HG03196 (cell line): ENCODE results near the gene ZNF618.
"Not testable (repeated sequence)": the region's sequence is repeated elsewhere in the genome, so short reads cannot be mapped to it uniquely, and the experiment has no call there.

ENCODE experiments used
- ATAC-seq: cut with Tn5 transposase; IDR thresholded peaks from one replicate; pipeline ENCODE4 v1.9.1; 2021; ENCODE audit not compliant: unreplicated experiment

ZNF618 gene

DNA sequence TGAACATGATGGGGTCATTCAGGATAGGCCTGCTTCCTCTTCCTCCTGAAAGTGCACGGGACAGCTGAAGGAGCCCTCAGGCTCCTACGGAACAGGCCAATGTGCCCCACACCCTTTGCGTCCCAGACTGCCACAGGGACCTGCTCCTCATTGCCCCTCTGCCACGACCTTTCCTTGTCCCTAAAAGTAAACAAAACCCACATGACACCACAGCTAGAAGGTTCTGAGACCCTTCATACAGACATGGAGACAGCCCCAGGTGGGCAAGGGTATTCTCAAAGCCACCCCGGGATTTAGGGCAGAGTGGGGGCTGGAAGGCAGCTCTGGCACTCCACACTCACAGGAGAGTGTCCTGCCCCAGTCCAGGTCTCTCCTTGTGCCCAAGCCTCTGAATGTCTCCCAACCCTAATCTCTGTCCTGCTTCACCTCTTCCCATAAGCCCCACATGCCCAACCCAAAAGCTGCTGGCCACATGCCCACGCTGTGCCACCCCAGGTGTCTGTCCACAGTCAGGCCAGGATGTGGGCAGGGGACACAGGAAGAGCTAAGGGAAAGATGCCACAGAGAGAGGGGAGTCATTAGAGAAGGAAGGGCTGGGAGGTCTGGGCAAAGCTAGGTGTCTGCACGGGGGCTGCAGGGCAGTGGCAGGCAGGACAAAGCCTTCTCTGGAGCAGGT, 201.2 kb downstream of the ZNF618 start:
- no peak for ATAC-seq

DNA sequence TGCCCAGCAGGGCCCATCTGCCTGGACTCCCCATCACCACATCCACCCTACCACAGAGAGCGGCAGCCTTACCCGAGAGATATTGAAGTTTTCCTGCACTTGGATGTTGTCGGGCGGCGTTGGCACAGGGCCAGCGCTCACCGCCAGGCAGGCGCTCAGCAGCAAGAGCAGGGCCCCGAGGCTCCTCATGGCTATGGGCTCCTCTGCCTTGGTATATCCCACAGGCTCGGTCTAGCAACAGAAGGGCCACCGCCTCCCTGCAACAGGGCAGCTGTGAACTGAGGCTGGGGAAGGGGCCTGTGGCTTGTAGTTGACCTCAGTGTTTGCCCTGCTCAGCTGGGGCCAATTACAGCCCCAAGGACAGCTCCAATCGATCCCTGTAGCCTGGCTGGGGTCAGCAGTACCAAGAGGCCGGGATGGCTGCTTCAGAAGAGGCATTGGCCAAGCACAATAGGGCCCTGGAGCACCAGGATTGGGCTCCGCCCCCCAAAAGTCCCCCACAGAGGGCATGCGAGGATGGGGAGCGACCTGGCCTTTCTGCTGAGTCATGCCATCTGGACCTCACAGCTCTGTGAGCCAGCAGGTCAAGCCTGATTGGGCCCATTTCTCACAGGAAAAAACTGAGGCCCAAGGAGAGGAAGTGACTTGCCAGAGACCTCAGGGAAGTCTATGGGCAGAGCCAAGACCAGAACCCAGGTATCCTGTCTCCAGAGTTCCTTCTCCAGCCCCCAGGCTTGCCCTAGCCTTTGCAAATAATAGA, 202.1 kb downstream of the ZNF618 start, which contains the start of gene AMBP:
Gene AMBP (minus strand): TSS at position 280 of the 760 bp plus-strand sequence. CDS start 91 bp downstream, at position 189.
- ATAC-seq = no peak

DNA sequence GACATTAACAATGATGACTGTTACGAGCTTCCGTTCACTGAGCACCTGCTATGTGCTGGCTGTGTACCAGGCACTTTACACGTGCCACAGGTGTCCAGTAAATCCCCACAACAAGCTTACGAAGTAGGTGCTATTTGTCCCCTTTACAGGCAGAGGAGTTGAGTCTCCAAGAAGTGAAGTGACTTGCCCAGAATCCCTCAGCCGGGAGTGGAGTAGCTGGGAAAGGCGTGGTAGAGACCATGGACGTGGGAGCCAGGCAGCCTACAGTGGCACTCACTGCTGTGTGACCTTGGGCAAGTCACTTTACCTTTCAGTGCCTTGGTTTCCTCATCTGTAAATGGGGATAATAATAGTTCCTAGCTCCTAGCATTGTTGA, 202.7 kb downstream of the ZNF618 start:
- no peak for ATAC-seq

- no peak for ATAC-seq
Observed at GRCh38 chr9:114080195-114080772, 204.2 kb downstream of the ZNF618 start.

DNA sequence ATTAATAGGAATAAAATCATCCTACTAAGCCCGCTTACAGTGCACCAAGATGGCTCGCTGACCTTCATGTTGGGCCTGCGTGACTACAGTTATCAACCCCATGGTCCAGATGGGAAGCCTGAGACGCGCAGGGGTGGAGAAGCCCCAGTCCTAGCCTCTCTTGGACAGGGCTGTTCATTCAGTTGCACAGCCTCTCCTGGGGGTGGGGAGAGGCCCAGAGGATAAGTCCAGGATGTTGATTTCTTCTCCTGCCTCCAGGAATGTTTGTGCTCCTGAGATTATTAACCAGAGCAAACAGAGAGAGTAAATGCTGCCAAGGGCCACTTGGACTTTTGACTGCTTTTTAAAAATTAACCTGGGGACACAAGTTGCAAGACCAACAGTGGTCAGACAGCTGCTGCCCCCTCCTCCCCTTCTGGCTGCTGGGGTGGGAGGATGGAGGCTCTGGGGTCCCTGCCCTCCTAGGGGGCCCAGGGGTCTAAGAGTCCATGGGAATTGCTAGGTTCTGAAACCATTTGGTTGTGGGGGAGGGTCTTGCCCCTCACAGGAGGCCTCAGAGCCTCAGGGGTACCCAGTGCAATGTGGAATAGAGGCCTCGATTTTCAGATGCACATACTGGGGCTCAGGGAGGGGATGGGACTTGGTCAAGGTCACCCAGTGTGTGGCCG, 204.8 kb downstream of the ZNF618 start:
- no peak for ATAC-seq

- no peak for ATAC-seq
Observed at GRCh38 chr9:114081441-114082016, 205.4 kb downstream of the ZNF618 start.

- peak; percentile 79 for ATAC-seq
Observed at GRCh38 chr9:114082017-114082762, 206.1 kb downstream of the ZNF618 start.

DNA sequence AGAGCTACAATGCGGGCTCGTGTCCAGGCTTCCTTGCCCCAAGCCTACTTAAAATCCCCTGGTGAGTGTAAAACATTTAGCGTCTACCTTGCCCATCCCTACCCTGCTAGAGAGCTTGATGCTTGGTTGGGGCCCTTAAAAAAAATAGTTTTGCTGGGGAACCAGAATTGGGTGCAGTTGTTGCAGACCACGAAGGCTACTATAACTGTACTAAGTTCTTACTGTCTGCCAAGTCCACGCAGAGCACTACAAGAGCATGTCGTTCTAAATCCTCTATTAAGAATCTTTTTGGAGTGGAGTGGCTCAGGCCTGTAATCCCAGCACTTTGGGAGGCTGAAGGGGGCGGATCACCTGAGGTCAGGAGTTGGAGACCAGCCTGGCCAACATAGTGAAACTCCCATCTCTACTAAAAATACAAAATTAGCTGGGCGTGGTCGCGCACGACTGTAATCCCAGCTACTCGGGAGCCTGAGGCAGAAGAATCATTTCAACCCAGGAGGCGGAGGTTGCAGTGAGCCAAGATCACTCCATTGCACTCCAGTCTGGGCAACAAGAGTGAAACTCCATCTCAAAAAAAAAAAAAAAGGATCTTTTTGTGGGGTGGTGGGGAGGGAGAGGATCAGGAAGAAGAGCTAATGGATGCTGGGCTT, 206.8 kb downstream of the ZNF618 start:
- not testable (repeated sequence) for ATAC-seq

DNA sequence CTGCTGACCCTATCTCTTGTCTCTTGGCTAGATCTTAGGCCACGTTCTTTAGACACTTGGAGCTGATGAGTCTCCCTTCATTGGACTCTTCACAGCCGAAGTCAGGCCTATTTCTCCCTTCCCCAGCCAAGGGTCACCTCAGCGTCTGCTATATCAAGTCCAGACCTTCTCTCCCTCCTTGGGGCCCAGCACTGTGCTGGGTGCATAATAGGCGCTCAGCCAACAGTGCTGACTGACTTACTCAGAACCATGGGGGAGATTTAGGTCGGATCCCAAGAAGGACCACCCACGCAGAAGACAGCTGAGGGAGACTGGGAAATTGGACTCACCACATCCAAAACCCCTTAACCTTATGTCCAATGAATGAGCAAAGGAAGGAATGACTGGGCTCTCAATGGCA, 207.6 kb downstream of the ZNF618 start:
- no peak for ATAC-seq

DNA sequence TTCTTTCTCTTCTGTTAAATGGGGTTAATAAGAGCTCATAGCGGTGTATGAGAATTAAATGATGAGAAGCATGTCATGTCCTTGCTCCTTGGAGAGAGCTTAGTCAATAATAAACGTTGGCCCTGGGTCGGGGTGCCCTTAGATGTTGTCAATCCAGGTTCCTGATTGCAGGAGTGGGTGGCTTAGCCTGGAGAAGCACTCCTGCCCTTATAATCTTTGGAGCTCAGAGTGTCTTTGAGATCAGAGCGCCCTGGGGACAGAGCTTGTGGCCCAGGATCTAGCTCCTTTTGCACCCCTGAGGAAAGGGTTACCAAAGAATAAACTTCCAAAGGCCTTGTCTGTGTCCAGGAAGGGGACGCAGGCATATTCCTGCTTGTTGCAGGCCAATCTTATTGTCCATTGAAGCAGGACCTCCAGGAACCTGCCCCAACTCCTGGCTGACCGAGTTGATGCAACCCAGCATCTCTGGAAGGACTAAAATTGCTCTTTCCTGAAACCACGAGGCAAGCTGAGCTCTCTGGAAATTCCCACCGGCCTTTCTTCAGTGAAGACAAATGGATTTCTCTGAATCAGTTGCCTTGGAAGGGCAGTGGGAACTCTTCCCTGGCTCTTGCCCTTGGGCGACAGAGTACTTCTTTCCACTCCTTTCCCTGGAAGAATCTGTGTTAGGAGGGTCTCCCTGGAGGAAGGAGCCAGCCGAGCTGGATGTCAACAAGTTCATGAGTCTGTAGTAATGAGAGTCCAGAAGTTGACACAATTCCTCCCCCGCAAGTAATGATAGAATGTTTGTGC, 208.4 kb downstream of the ZNF618 start:
- ATAC-seq = no peak

DNA sequence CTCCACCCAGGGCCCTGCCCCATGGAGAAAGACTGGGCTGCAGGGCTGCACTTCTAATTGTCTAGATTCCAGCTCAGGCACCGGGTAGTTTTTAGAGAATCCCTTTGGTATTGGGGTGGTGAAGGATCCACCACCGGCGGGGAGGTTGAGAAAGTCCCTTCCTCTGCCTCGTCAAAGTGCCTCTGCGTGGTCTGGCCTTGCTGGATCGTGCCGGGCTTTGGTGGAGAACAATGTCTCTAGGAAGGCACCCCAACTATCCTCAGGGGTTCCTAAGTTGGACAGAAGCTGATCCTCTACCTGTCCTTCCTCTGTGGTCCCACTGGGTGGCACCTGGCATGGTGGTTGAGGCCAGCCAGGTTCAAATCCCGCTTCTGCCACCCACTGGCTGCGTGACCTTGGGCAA, 209.3 kb downstream of the ZNF618 start:
- ATAC-seq = no peak

DNA sequence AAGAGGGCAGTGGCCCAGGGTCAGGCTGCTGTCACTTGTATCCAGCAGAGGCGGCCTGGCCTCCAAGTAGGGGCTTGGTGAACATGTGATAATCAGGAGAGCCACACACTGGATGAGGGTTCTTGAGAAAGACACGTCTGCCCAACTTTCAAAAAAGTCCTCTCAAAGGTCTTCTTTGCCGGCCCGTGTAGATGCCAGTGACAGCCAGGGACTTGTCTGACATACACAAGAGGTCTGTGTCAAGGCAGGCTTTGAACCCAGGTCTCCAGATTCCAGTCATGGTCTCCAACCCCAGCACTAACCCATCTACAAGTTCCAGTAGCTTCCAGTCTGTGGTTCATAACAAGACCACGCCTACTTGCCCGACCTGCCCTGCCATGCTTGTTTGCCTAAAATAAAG, 209.9 kb downstream of the ZNF618 start:
- no peak for ATAC-seq

GRCh38 chr9:114086607-114087006, 210.5 kb downstream of the ZNF618 start:
- ATAC-seq = no peak

DNA sequence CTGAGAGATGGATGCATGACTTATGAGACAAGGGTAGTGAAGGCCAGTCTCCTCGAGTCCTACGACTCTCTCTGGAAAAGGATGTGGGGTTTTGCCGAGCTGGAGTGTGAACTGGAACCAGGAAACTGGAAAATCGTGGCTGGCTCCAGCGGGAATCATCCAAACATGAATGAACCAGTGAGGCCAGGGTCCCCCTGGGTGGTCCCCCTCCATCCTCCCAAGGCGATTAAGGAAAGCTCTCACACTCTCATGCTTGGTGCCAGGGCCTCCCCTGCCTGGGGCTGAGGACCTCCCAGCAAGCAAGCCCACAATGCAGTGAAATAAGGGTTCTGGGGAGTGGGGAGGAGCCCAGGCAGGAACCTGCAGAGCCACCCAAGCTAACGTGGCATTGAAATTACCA, 211.6 kb downstream of the ZNF618 start:
- no peak for ATAC-seq

GRCh38 chr9:114088571-114089170, 212.6 kb downstream of the ZNF618 start:
- no peak for ATAC-seq

DNA sequence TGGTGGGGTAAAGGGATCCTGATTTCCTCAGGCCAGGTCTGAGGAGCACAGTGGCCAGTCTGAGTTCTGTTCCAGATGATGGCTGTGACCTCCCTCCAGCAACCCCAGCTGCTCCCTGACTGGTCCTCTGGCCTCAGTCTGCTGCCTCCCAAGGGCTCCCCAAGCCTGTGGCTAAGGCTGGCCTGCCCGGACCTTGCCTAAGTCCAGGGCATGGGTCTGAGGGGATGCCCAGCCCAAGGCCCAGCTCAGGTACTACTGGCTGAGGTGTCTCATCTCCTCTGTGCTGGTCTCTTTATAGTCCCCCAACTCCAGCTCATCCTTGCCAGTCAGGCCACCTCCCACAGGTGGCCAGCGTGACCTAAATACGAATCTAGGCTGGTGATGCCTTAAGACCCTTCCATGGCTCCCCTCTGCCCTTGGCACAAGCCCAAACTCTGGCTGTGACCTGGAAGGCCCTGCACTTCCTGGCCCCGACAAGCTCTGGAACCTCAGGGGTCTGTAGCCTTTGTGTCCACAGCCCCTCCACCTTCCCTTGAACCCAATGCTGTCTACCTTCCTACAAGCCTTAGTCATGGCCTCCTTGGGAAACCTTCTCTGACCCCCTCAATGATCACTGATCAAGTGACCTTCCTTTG, 213.2 kb downstream of the ZNF618 start:
- ATAC-seq = no peak

DNA sequence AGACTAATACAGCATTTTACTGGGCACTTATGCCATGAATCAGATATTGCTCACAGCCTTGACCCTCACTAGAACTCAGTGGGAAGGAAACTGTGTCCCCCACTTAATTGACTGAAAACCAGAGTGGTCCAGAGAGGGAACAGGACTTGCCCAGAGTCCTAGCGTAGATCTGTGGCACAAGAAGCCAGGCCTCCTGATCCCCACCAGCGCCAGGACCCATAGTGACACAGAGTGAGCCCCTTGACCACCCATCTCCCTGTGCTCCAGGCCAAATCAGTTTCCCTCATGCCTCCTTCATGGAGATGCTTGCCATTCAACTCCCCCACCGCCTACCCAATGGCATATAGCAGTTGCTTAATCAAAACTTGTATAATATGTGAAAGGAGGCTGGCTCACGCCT, 214.7 kb downstream of the ZNF618 start:
- ATAC-seq = no peak

DNA sequence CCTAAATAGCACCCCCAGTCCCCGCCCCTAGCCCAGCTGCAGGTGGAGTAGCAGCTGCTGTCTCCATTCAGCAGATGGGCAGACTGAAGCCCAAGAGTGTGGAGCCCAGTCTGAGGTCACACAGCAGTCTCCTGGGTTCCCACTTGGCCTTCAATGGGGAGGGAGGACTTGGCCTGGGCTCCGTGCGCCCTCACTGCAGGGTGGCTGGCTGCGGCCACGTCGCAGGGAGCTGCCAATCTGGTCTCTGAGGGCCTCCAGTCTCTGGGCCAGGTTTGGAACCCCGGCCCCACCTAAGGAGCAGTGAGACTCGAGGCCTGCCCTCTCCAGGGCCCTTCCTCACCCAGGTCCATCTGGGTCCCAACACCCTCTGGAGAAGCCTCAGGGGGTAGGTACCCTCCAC, 215.6 kb downstream of the ZNF618 start:
- ATAC-seq = no peak
